Progenitor cell of endocrine pancreas (in vitro differentiated cells): ENCODE data around the gene CEACAM1. TPM values are rescaled to one million over a fixed set of nuclear protein-coding genes. Genes with fewer than 3 reads are reported as not detected.

ENCODE experiments used
- DNase-seq: peaks from one replicate; pipeline ENCODE4 v3.0.0; 2021; ENCODE audit warnings: low spot score; ENCODE audit not compliant: unreplicated experiment
- H3K27ac Mint-ChIP-seq: 2 replicates; pipeline ENCODE4 v1.8.0; 2021; ENCODE audit warnings: mild to moderate bottlenecking, moderate library complexity, mixed read lengths
- H3K27me3 Mint-ChIP-seq: 2 replicates; pipeline ENCODE4 v1.8.0; 2021; ENCODE audit warnings: mixed read lengths
- H3K36me3 Mint-ChIP-seq: 2 replicates; pipeline ENCODE4 v1.8.0; 2022; ENCODE audit warnings: mixed read lengths; ENCODE audit not compliant: insufficient read depth
- H3K4me1 Mint-ChIP-seq: 2 replicates; pipeline ENCODE4 v1.8.0; 2021; ENCODE audit warnings: low read depth, mixed read lengths
- H3K4me3 Mint-ChIP-seq: 2 replicates; pipeline ENCODE4 v1.8.0; 2021; ENCODE audit warnings: low read depth, mild to moderate bottlenecking, moderate library complexity, mixed read lengths
- H3K9me3 Mint-ChIP-seq: 2 replicates; pipeline ENCODE4 v1.8.0; 2021; ENCODE audit warnings: low read depth, mixed read lengths
- CTCF ChIP-seq: fragments of 200-600 bp; sonication (generic); IDR thresholded peaks from one replicate; pipeline ENCODE4 v1.5.0; 2021; ENCODE audit warnings: antibody characterized with exemption, mild to moderate bottlenecking; ENCODE audit not compliant: unreplicated experiment
- total RNA-seq: library from RNA; stranded (reverse); gene quantifications from 2 replicates; pipeline ENCODE4 v1.2.1, GENCODE V29; 2021

The CEACAM1 gene
- total RNA-seq, 1 donor from 2014 or later: 0.69 TPM

- Mint-ChIP-seq H3K36me3 (no peaks in the 10 kb centered on the region), H3K27me3 (peaks cover 21% of the 10 kb centered on the region), H3K9me3 (no peaks in the 10 kb centered on the region), H3K27ac (no peak overlapping the region), H3K4me1 (peaks cover 7% of the 10 kb centered on the region), H3K4me3 (no peak overlapping the region)
- TF ChIP-seq CTCF: no peak
- no peak for DNase-seq
Observed at GRCh38 chr19:42569193-42569592, 40.9 kb upstream of the CEACAM1 start.

GRCh38 chr19:42568006-42568405 lies 39.7 kb upstream of the CEACAM1 start:
- Mint-ChIP-seq H3K36me3 (no peaks in the 10 kb centered on the region), H3K9me3 (no peaks in the 10 kb centered on the region), H3K4me3 (no peak overlapping the region), H3K4me1 (peaks cover 5% of the 10 kb centered on the region), H3K27me3 (peaks cover 24% of the 10 kb centered on the region), H3K27ac (no peak overlapping the region)
- no peak for DNase-seq
- TF ChIP-seq CTCF: no peak

GRCh38 chr19:42567567-42567966 lies 39.3 kb upstream of the CEACAM1 start:
- H3K27me3 Mint-ChIP-seq: peaks cover 24% of the 10 kb centered on the region
- H3K4me3 Mint-ChIP-seq: no peak overlapping the region
- TF ChIP-seq CTCF: no peak
- DNase-seq: no peak
- H3K27ac Mint-ChIP-seq: no peak overlapping the region
- no peaks in the 10 kb centered on the region for H3K9me3 Mint-ChIP-seq
- H3K4me1 Mint-ChIP-seq: peaks cover 5% of the 10 kb centered on the region
- no peaks in the 10 kb centered on the region for H3K36me3 Mint-ChIP-seq

GRCh38 chr19:42563352-42564210 lies 35.3 kb upstream of the CEACAM1 start:
- H3K4me3 Mint-ChIP-seq: no peak overlapping the region
- no peaks in the 10 kb centered on the region for H3K9me3 Mint-ChIP-seq
- peaks cover 30% of the 10 kb centered on the region for H3K27me3 Mint-ChIP-seq
- no peak overlapping the region for H3K27ac Mint-ChIP-seq
- no peaks in the 10 kb centered on the region for H3K4me1 Mint-ChIP-seq
- no peak for DNase-seq
- no peaks in the 10 kb centered on the region for H3K36me3 Mint-ChIP-seq
- TF ChIP-seq CTCF: peak; percentile 69

GRCh38 chr19:42561512-42561911 lies 33.2 kb upstream of the CEACAM1 start:
- H3K27me3 Mint-ChIP-seq: peaks cover 20% of the 10 kb centered on the region

More at GRCh38 chr19:42561512-42561911, 33.2 kb upstream of the CEACAM1 start:
- Mint-ChIP-seq H3K4me1 (peaks cover 6% of the 10 kb centered on the region), H3K4me3 (no peak overlapping the region), H3K27ac (no peak overlapping the region), H3K36me3 (peaks cover 3% of the 10 kb centered on the region), H3K9me3 (peaks cover 10% of the 10 kb centered on the region)
- DNase-seq: no peak
- TF ChIP-seq CTCF: no peak
